Vagina (tissue), 2 donors: ENCODE results near the gene NOL4L.

Experiments used
- POLR2A ChIP-seq, 2 donors: fragments of 450-650 bp; IDR thresholded peaks; one replicate each; pipeline ENCODE4 v1.6.1; 2017; ENCODE audit warnings: antibody characterized with exemption in 2 of 2, mild to moderate bottlenecking in 2 of 2, moderate library complexity in 2 of 2
- TF ChIP-seq, protein P1 (sequence below), 3 experiments: fragments of 450-650 bp in 2 of 3; fragments of 200-600 bp in 1 of 3; sonication (generic) in 1 of 3; IDR thresholded peaks; one replicate each; pipeline ENCODE4 v1.5.1; 2017 to 2019; ENCODE audit warnings: antibody characterized with exemption in 3 of 3, mild to moderate bottlenecking in 2 of 3, moderate library complexity in 2 of 3

DNA sequence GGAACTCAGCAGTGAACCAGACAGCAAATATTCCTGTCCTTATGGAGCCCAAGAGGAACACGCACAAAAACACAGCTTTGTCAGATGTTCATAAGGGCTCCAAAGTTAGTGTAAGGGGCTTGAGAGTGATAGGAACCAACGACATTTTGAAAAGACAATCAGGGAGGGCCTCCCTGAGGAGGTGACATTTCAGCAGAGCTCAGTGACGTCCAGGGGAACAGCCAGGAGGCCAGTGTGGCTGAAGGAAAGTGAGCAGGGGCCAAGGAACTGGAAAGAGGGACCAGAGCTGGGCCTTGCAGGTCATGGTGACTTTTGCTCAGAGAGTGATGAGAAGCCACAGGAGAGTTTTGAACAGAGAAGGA, 16.1 kb downstream of the NOL4L start:
- TF ChIP-seq, protein P1, sequence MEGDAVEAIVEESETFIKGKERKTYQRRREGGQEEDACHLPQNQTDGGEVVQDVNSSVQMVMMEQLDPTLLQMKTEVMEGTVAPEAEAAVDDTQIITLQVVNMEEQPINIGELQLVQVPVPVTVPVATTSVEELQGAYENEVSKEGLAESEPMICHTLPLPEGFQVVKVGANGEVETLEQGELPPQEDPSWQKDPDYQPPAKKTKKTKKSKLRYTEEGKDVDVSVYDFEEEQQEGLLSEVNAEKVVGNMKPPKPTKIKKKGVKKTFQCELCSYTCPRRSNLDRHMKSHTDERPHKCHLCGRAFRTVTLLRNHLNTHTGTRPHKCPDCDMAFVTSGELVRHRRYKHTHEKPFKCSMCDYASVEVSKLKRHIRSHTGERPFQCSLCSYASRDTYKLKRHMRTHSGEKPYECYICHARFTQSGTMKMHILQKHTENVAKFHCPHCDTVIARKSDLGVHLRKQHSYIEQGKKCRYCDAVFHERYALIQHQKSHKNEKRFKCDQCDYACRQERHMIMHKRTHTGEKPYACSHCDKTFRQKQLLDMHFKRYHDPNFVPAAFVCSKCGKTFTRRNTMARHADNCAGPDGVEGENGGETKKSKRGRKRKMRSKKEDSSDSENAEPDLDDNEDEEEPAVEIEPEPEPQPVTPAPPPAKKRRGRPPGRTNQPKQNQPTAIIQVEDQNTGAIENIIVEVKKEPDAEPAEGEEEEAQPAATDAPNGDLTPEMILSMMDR (IDR thresholded peaks at IDR 0.05): no peak
- TF ChIP-seq POLR2A (IDR thresholded peaks at IDR 0.05): no peak
